ENCODE results near the gene ARAF. TPM values are rescaled to one million over a fixed set of nuclear protein-coding genes. Genes with fewer than 3 reads are reported as not detected.

The ARAF gene
- total RNA-seq, 1 experiment from 2014 or later = 60.0 TPM

DNA sequence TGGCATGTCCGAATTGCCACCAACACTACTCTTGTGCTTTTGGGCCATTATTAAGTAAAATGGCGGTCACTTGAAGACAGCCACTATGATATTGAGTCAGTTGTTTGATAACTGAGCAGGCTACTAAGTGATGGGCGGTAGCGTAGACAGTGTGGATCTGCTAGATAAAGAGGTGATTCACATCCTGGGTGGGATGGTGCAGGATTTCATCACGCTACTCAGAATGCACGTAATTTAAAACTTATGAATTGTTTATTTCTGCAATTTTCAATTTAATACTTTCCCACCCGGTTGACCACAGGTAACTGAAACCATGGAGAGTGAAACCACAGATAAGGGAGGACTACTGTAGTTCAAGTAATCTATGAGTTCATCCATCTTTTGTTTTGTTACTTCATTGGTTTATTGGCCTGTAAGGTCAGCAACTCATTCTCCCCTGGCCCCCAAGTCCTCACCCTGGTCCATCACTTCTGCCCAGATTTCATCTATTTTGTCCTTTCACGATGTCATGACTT, 2.9 kb downstream of the ARAF start:
- BruUV-seq (replicated peaks) = no TSS peak
- Histone ChIP-seq H3K36me3 (ENCODE audit: insufficient read depth, low read length, poor library complexity, severe bottlenecking) (peaks cover 42% of the 10 kb centered on the region), H3K4me1 (ENCODE audit: insufficient read depth, low read length, poor library complexity, severe bottlenecking) (no peaks in the 10 kb centered on the region), H3K9me3 (ENCODE audit: low read depth, low read length, poor library complexity, severe bottlenecking) (no peaks in the 10 kb centered on the region), H3K27me3 (replicated peaks; ENCODE audit: insufficient read depth, low read depth, low read length, poor library complexity) (no peaks in the 10 kb centered on the region), H3K27ac (ENCODE audit: low read depth, low read length, poor library complexity, severe bottlenecking) (no peak overlapping the region), H3K4me3 (ENCODE audit: low read depth, low read length, poor library complexity, severe bottlenecking) (no peak overlapping the region)
- ChIA-PET POLR2A (ENCODE audit: low non-redundant PET) (no interaction called here), CTCF (no interaction called here)
- no peak for DNase-seq (ENCODE audit: low spot score)
- no peak for TF ChIP-seq CTCF (conservative IDR thresholded peaks at IDR 0.05; ENCODE audit: low read depth, low read length)
- no peak for TF ChIP-seq EZH2 (IDR thresholded peaks at IDR 0.05; ENCODE audit: borderline replicate concordance, low read depth, low read length, poor library complexity, severe bottlenecking)
- intact Hi-C loops (cut with micrococcal nuclease; ENCODE audit: unreplicated experiment) = loop anchor here (5.0 kb wide), 2 partner anchors 78 to 463 kb away; no protein-coding TSS in a partner anchor

- no peak for DNase-seq (ENCODE audit: low spot score)
- Histone ChIP-seq H3K4me3 (ENCODE audit: low read depth, low read length, poor library complexity, severe bottlenecking) (no peak overlapping the region), H3K27ac (ENCODE audit: low read depth, low read length, poor library complexity, severe bottlenecking) (no peak overlapping the region), H3K36me3 (ENCODE audit: insufficient read depth, low read length, poor library complexity, severe bottlenecking) (peaks cover 42% of the 10 kb centered on the region), H3K27me3 (replicated peaks; ENCODE audit: insufficient read depth, low read depth, low read length, poor library complexity) (no peaks in the 10 kb centered on the region), H3K9me3 (ENCODE audit: low read depth, low read length, poor library complexity, severe bottlenecking) (no peaks in the 10 kb centered on the region), H3K4me1 (ENCODE audit: insufficient read depth, low read length, poor library complexity, severe bottlenecking) (no peaks in the 10 kb centered on the region)
- BruUV-seq (replicated peaks) = no TSS peak
- intact Hi-C loops (cut with micrococcal nuclease; ENCODE audit: unreplicated experiment) = loop anchor here (5.0 kb wide), 2 partner anchors 78 to 463 kb away; no protein-coding TSS in a partner anchor
- TF ChIP-seq CTCF (conservative IDR thresholded peaks at IDR 0.05; ENCODE audit: low read depth, low read length) (0 out of 2 replicates have a peak, but pooled peaks have one; percentile 9), EZH2 (IDR thresholded peaks at IDR 0.05; ENCODE audit: borderline replicate concordance, low read depth, low read length, poor library complexity, severe bottlenecking) (no peak)
- ChIA-PET POLR2A (ENCODE audit: low non-redundant PET) (no interaction called here), CTCF (no interaction called here)
Observed at GRCh38 chrX:47564438-47565085, 3.6 kb downstream of the ARAF start.

DNA sequence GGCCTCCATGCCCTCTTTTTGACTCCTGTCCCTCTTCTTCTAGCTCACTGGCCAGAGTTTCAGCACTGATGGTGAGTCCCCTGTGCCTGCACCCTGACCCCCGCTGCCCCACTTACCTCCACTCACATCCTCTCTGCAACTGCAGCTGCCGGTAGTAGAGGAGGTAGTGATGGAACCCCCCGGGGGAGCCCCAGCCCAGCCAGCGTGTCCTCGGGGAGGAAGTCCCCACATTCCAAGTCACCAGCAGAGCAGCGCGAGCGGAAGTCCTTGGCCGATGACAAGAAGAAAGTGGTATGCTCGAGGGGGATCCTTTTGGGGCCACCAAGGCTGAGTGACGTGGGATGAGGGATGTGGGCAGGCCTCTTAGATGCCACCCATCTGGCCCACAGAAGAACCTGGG, 5.8 kb downstream of the ARAF start:
- BruUV-seq (replicated peaks) = no TSS peak
- Histone ChIP-seq H3K9me3 (ENCODE audit: low read depth, low read length, poor library complexity, severe bottlenecking) (no peaks in the 10 kb centered on the region), H3K4me1 (ENCODE audit: insufficient read depth, low read length, poor library complexity, severe bottlenecking) (no peaks in the 10 kb centered on the region), H3K27me3 (replicated peaks; ENCODE audit: insufficient read depth, low read depth, low read length, poor library complexity) (no peaks in the 10 kb centered on the region), H3K4me3 (ENCODE audit: low read depth, low read length, poor library complexity, severe bottlenecking) (no peak overlapping the region), H3K27ac (ENCODE audit: low read depth, low read length, poor library complexity, severe bottlenecking) (no peak overlapping the region), H3K36me3 (ENCODE audit: insufficient read depth, low read length, poor library complexity, severe bottlenecking) (peaks cover 48% of the 10 kb centered on the region)
- intact Hi-C loops (cut with micrococcal nuclease; ENCODE audit: unreplicated experiment) = no loop called here
- ChIA-PET CTCF (no interaction called here), POLR2A (ENCODE audit: low non-redundant PET) (no interaction called here)
- no peak for DNase-seq (ENCODE audit: low spot score)
- no peak for TF ChIP-seq EZH2 (IDR thresholded peaks at IDR 0.05; ENCODE audit: borderline replicate concordance, low read depth, low read length, poor library complexity, severe bottlenecking)
- TF ChIP-seq CTCF (conservative IDR thresholded peaks at IDR 0.05; ENCODE audit: low read depth, low read length) = no peak
